NCI-H82 (cell line): Measurements from ENCODE around the gene CORO1C.

ENCODE experiments used
- DNase-seq: peaks from one replicate; lab custom pipeline; 2025; lab: John Stamatoyannopoulos, UW

The CORO1C gene

GRCh38 chr12:108615918-108616317, 115.4 kb downstream of the CORO1C start:
- no peak for DNase-seq

GRCh38 chr12:108614639-108615038, 116.7 kb downstream of the CORO1C start:
- no peak for DNase-seq

- DNase-seq = no peak
Measured at GRCh38 chr12:108614041-108614440, 117.3 kb downstream of the CORO1C start.

- no peak for DNase-seq
Measured at GRCh38 chr12:108613548-108613947, 117.8 kb downstream of the CORO1C start.

- DNase-seq = peak; percentile 26
Measured at GRCh38 chr12:108612788-108613282, 118.5 kb downstream of the CORO1C start.

- DNase-seq = peak; percentile 63
Measured at GRCh38 chr12:108611884-108612415, 119.4 kb downstream of the CORO1C start.

GRCh38 chr12:108610856-108611605, 120.3 kb downstream of the CORO1C start:
- DNase-seq = no peak

GRCh38 chr12:108610336-108610815, 120.9 kb downstream of the CORO1C start:
- no peak for DNase-seq

GRCh38 chr12:108609537-108610335, 121.6 kb downstream of the CORO1C start:
- DNase-seq = no peak

GRCh38 chr12:108608616-108609015, 122.7 kb downstream of the CORO1C start:
- no peak for DNase-seq

GRCh38 chr12:108607981-108608600, 123.2 kb downstream of the CORO1C start:
- DNase-seq = no peak

GRCh38 chr12:108606492-108606891, 124.8 kb downstream of the CORO1C start:
- no peak for DNase-seq

- no peak for DNase-seq
Measured at GRCh38 chr12:108605690-108606406, 125.5 kb downstream of the CORO1C start.

- no peak for DNase-seq
Measured at GRCh38 chr12:108605000-108605689, 126.2 kb downstream of the CORO1C start.

- DNase-seq = no peak
Measured at GRCh38 chr12:108604208-108604941, 126.9 kb downstream of the CORO1C start.

- DNase-seq = no peak
Measured at GRCh38 chr12:108603743-108604142, 127.6 kb downstream of the CORO1C start.

GRCh38 chr12:108602976-108603704, 128.2 kb downstream of the CORO1C start:
- DNase-seq = no peak

- DNase-seq = no peak
Measured at GRCh38 chr12:108602209-108602705, 129.1 kb downstream of the CORO1C start.

- DNase-seq = peak; percentile 93
Measured at GRCh38 chr12:108600702-108601007, 130.7 kb downstream of the CORO1C start.
